ENCODE measurements around the gene GPBP1.

GRCh38 chr5:57190593-57190992 lies 16.7 kb downstream of the GPBP1 start:
- TF ChIP-seq CTCF (conservative IDR thresholded peaks at IDR 0.05; ENCODE audit: low read depth, low read length) (no peak), FOS (IDR thresholded peaks at IDR 0.05; ENCODE audit: low read depth, low read length) (no peak), MAFK (IDR thresholded peaks at IDR 0.05; ENCODE audit: low read depth, low read length) (no peak), MAZ (IDR thresholded peaks at IDR 0.05; ENCODE audit: borderline replicate concordance, low read depth, low read length) (no peak), POLR2A (IDR thresholded peaks at IDR 0.05; ENCODE audit: low read depth, low read length) (no peak), ELK1 (IDR thresholded peaks at IDR 0.05; ENCODE audit: borderline replicate concordance, low read depth, low read length) (no peak), RAD21 (IDR thresholded peaks at IDR 0.05; ENCODE audit: low read length) (no peak), CHD1 (IDR thresholded peaks at IDR 0.05; ENCODE audit: low read depth, low read length) (no peak), SMC3 (IDR thresholded peaks at IDR 0.05; ENCODE audit: low read depth, low read length) (no peak), RCOR1 (IDR thresholded peaks at IDR 0.05; ENCODE audit: insufficient replicate concordance, low read length) (no peak), BHLHE40 (IDR thresholded peaks at IDR 0.05; ENCODE audit: low read depth, low read length) (no peak)
